CD4-positive, alpha-beta memory T cell (primary cell): Measurements from ENCODE around the gene KRT7. TPM values are rescaled to one million over a fixed set of nuclear protein-coding genes. Genes with fewer than 3 reads are reported as not detected.
A peak's percentile ranks its signal among the peaks of the same experiment; 100 is the strongest.

Experiments
- CTCF ChIA-PET: fragments of 350-600 bp; sonication (Branson Sonifier 250); formaldehyde crosslinking; loops from one replicate; lab custom pipeline; 2021; ENCODE audit warnings: inconsistent platforms; ENCODE audit not compliant: partially characterized antibody; lab: Charles Lee
- POLR2A ChIA-PET: fragments of 350-600 bp; sonication (Branson Sonifier 250); formaldehyde crosslinking; loops from one replicate; lab custom pipeline; 2021; ENCODE audit not compliant: partially characterized antibody; lab: Charles Lee
- DNase-seq, 5 donors: peaks; one replicate each; pipeline versions ENCODE4 v3.0.0 to v3.0.0-alpha.2; 2020 to 2022; ENCODE audit warnings: mixed read lengths in 1 of 5
- H3K27ac ChIP-seq: one replicate; pipeline ENCODE4 v1.7.0; 2013; ENCODE audit warnings: low read depth, low read length
- H3K27me3 ChIP-seq: 2 replicates; pipeline ENCODE4 v1.7.0; 2013; ENCODE audit warnings: mild to moderate bottlenecking, low read length, moderate library complexity; ENCODE audit not compliant: insufficient read depth
- H3K36me3 ChIP-seq: 2 replicates; pipeline ENCODE4 v1.7.0; 2013; ENCODE audit warnings: mild to moderate bottlenecking, low read length, moderate library complexity; ENCODE audit not compliant: insufficient read depth
- H3K4me1 ChIP-seq: 2 replicates; pipeline ENCODE4 v1.7.0; 2013; ENCODE audit warnings: mild to moderate bottlenecking, low read length, moderate library complexity; ENCODE audit not compliant: insufficient read depth
- H3K4me3 ChIP-seq, 2 donors: one replicate each; pipeline ENCODE4 v1.7.0; 2013; ENCODE audit warnings: low read length in 2 of 2, mild to moderate bottlenecking in 1 of 2
- H3K9me3 ChIP-seq, 2 donors: one replicate each; pipeline ENCODE4 v1.7.0; 2013; ENCODE audit warnings: low read length in 2 of 2, control low read depth in 1 of 2; ENCODE audit not compliant: control insufficient read depth in 1 of 2
- H3K27ac Mint-ChIP-seq, 7 donors: one replicate each; pipeline ENCODE4 v1.8.0; 2020 to 2021; ENCODE audit warnings: mixed read lengths in 7 of 7, mild to moderate bottlenecking in 6 of 7, inconsistent platforms in 3 of 7, moderate library complexity in 3 of 7
- H3K27me3 Mint-ChIP-seq, 2 donors: one replicate each; pipeline ENCODE4 v1.8.0; 2020 to 2021; ENCODE audit warnings: mixed read lengths in 2 of 2
- H3K36me3 Mint-ChIP-seq, 2 donors: one replicate each; pipeline ENCODE4 v1.8.0; 2020 to 2021; ENCODE audit warnings: mixed read lengths in 2 of 2, inconsistent platforms in 1 of 2, mild to moderate bottlenecking in 1 of 2
- H3K4me1 Mint-ChIP-seq, 4 donors: one replicate each; pipeline ENCODE4 v1.8.0; 2020 to 2021; ENCODE audit warnings: mixed read lengths in 4 of 4, mild to moderate bottlenecking in 1 of 4
- H3K4me3 Mint-ChIP-seq, 8 donors: one replicate each; pipeline ENCODE4 v1.8.0; 2020 to 2021; ENCODE audit warnings: mixed read lengths in 8 of 8, mild to moderate bottlenecking in 7 of 8, moderate library complexity in 6 of 8, inconsistent platforms in 3 of 8
- H3K9me3 Mint-ChIP-seq, 8 donors: one replicate each; pipeline ENCODE4 v1.8.0; 2020 to 2021; ENCODE audit warnings: mixed read lengths in 8 of 8, mild to moderate bottlenecking in 5 of 8, inconsistent platforms in 3 of 8, moderate library complexity in 1 of 8
- intact Hi-C: fragments of 100-400 bp; cut with micrococcal nuclease; formaldehyde crosslinking; loops from one replicate; pipeline ENCODE4 v1.15.1; 2023
- polyA plus RNA-seq, 2 donors: library from polyadenylated mRNA; unstranded; fragments of 300-500 nt; fragmentation: Illumina TruSeq; gene quantifications; one replicate each; pipeline ENCODE4 v1.2.3, GENCODE V29; 2021
- total RNA-seq, 2 experiments: library from RNA; stranded (reverse); gene quantifications; one replicate each; pipeline ENCODE4 v1.2.3, GENCODE V29; 2021

The KRT7 gene
- total and polyA plus RNA-seq, 4 experiments from 2014 or later = not detected

DNA sequence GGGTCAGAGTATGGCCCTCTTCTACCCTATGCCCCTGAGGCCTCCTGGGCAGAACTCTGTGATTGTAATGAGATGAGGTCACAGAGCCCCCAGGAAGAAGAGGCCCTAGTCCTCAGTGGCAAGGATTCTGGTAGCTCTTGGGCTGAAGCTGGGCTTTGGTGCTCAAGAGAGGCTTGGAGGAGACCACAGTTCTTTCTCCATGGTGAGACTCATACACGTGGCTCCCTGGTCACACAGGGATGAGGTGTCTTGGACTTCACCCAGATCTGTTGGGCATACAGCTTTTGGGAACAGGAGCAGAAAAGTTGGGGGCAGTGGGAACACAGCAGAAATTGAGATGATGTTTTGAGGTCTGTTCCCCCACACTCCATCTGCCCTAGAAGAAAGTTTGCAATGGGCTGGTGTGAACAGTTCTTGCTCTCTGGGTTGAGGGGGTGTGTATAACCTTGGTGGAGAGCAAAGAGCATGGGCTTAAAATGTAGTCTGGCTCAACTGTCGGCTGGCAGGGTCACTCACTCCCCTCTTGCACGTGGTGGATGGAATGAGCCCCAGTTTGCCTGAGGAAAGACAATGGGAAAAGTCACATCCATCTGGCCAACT is 41.6 kb downstream of the KRT7 start, which contains the start of gene KRT86:
TSS of gene KRT86 (plus strand) at position 125 of the 600 bp plus-strand sequence. CDS start 27,272 bp downstream, outside the sequence.
- Mint-ChIP-seq H3K27me3 (peaks cover 16 to 17% of the 10 kb centered on the region in 2 donors), H3K9me3 (no peaks in the 10 kb centered on the region), H3K4me1 (peaks cover 3 to 5% (median 3%) of the 10 kb centered on the region in 4 donors), H3K4me3 (no peak within 1 kb of the TSS), H3K36me3 (no peaks in the 10 kb centered on the region), H3K27ac (no peak within 1 kb of the TSS)
- Histone ChIP-seq H3K4me1 (no peaks in the 10 kb centered on the region), H3K27ac (no peak within 1 kb of the TSS), H3K36me3 (no peaks in the 10 kb centered on the region), H3K4me3 (no peak within 1 kb of the TSS), H3K9me3 (no peaks in the 10 kb centered on the region), H3K27me3 (peaks cover 4% of the 10 kb centered on the region)
- CTCF ChIA-PET = interaction anchor here (0.6 to 2.3 kb wide), 3 partner anchors 10 to 296 kb away, joined by 3 to 5 read pairs (median 4); no protein-coding TSS in a partner anchor
- POLR2A ChIA-PET = no interaction called here
- no peak for DNase-seq
- intact Hi-C loops = loop anchor here (5.0 kb wide), 1 partner anchor 53 kb away; no protein-coding TSS in a partner anchor

DNA sequence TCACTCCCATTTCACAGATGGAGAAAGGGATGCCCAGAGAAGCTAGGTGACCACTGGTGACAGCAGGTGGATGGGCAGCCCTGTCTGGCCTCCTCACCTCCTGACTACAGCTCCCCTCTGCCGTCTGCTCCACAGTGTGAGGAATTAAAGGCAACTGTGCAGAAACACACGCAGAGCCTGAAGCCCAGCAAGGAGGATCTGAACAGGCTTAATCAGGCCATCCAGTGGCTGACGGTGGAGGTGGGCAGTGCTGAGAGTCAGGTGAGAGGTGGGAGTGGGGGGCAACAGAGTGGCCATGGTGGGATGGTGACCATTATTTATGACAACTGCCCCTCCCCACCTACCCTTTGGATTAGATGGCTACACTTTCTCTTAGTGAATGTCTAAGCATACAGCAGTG is 42.6 kb downstream of the KRT7 start:
- intact Hi-C loops = loop anchor here (5.0 kb wide), 1 partner anchor 52 kb away; no protein-coding TSS in a partner anchor

DNA sequence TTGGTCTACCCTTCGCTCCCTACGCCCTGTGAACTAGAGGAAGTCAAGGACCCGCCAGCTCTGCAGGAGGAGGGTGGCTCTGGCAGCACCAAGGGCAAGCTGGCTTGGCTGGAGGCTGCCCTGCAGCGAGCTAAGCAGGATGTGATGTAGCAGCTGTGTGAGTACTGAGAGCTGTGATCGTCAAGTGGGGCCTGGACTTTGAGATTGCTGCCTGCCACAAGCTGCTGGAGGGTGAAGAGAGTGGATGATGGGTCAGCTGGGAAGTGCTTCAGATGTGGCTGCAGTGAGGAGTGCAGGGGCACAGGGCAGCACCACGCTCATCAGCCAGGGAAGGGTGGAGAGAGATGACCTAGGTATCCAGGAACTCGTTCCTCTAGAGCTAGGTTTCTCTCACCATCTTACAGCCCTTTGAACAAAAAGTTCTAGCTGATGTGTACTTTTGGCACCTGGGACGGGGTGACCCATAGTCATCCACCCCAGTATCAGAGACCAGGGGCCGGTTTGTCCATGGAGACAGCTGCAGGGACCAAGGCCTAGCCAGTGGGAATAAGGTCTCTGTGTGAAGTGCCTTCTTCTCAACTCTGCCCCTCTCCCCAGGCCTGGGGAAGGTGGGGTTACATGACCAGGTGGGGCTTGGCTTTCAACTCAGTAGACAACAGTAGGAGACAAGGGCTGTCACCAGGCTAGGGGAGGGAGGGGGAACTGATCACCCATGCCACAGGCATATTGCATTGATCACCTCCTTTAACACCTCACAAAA is 44.6 kb downstream of the KRT7 start:
- H3K36me3 Mint-ChIP-seq = no peaks in the 10 kb centered on the region
- Histone ChIP-seq H3K9me3 (no peaks in the 10 kb centered on the region), H3K4me3 (no peak overlapping the region), H3K27ac (no peak overlapping the region), H3K4me1 (no peaks in the 10 kb centered on the region), H3K36me3 (no peaks in the 10 kb centered on the region), H3K27me3 (no peaks in the 10 kb centered on the region)
- no peak overlapping the region for H3K27ac Mint-ChIP-seq
- intact Hi-C loops = loop anchor here (2.0 to 5.0 kb wide), 2 partner anchors 50 to 121 kb away; no protein-coding TSS in a partner anchor
- ChIA-PET CTCF (interaction anchor here (0.7 to 7.5 kb wide), 18 partner anchors 9 to 120 kb away, joined by 3 to 77 read pairs (median 6); no protein-coding TSS in a partner anchor), POLR2A (no interaction called here)
- peaks cover 3 to 5% (median 3%) of the 10 kb centered on the region in 4 donors for H3K4me1 Mint-ChIP-seq
- peaks cover 9 to 11% of the 10 kb centered on the region in 2 donors for H3K27me3 Mint-ChIP-seq
- DNase-seq = no peak
- no peak overlapping the region for H3K4me3 Mint-ChIP-seq
- H3K9me3 Mint-ChIP-seq = no peaks in the 10 kb centered on the region

More for the DNA sequence above, 42.6 kb downstream of the KRT7 start:
- Mint-ChIP-seq H3K27ac (peak overlapping the region in 1 of 7 donors; percentile 7), H3K4me1 (peaks cover 3 to 5% (median 3%) of the 10 kb centered on the region in 4 donors), H3K9me3 (no peaks in the 10 kb centered on the region), H3K36me3 (no peaks in the 10 kb centered on the region), H3K4me3 (no peak overlapping the region), H3K27me3 (peaks cover 13 to 15% of the 10 kb centered on the region in 2 donors)
- H3K36me3 ChIP-seq = no peaks in the 10 kb centered on the region
- peaks cover 4% of the 10 kb centered on the region for H3K27me3 ChIP-seq
- no peak overlapping the region for H3K27ac ChIP-seq
- ChIA-PET POLR2A (no interaction called here), CTCF (interaction anchor here (1.4 to 7.5 kb wide), 3 partner anchors 8 to 116 kb away, joined by 3 to 77 read pairs (median 5); no protein-coding TSS in a partner anchor)
- no peak overlapping the region for H3K4me3 ChIP-seq
- H3K9me3 ChIP-seq = no peaks in the 10 kb centered on the region
- H3K4me1 ChIP-seq = no peaks in the 10 kb centered on the region
- no peak for DNase-seq

DNA sequence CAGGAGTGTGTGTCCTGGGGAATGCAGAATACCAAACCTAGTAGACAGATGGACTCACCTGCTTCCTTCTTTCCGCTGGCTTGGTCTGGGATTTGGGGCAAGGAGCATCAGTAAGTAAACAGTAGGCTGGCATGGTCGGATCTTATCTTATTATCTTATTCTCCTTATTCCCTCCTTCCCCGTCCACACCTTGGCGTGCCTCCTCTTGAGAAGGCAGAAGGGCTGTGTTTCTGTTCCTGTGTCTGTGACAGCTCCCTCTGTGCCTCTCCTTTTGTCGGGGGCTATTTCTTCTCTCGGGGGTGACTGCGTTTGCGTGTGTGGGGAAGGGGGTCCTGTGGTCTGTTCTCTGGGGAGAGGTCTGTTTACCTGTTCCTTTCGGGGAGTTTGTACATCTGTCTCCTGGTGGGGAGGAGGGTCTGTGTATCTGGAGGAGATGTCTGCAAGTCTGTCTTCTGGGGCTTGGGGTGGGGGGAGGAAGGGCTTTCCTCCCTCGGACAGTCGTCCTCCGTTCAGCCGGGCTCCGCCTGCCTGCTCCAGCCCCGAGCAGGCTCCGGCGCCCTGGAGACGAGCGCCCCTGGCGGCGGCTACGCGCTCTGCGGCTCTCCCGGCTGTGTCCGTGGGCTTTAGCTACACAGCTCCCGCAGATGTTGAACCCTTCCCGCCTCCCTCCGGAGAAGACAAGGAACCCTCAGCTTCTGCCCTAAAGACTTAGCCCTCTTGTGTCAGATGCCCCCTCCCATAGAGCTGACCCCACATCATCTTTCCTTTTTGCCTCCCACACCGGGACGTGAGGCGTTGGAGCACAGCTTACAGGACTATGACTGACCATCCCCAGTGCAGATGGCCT is 45.8 kb downstream of the KRT7 start:
- Histone ChIP-seq H3K27ac (no peak overlapping the region), H3K4me3 (no peak overlapping the region), H3K9me3 (no peaks in the 10 kb centered on the region), H3K36me3 (no peaks in the 10 kb centered on the region), H3K4me1 (no peaks in the 10 kb centered on the region), H3K27me3 (no peaks in the 10 kb centered on the region)
- H3K27me3 Mint-ChIP-seq = peaks cover 8 to 13% of the 10 kb centered on the region in 2 donors
- H3K4me3 Mint-ChIP-seq = peak overlapping the region in 5 of 8 donors; percentile 6 to 55 (median 44)
- intact Hi-C loops = loop anchor here (2.0 to 5.0 kb wide), 2 partner anchors 49 to 122 kb away; no protein-coding TSS in a partner anchor
- no peak overlapping the region for H3K27ac Mint-ChIP-seq
- ChIA-PET CTCF (interaction anchor here (0.6 to 7.5 kb wide), 35 partner anchors 8 to 136 kb away, joined by 3 to 77 read pairs (median 4); partner anchors contain the start of genes KRT80 and KRT83), POLR2A (no interaction called here)
- H3K9me3 Mint-ChIP-seq = no peaks in the 10 kb centered on the region
- peak; percentile 44 to 60 (median 55) for DNase-seq
- peaks cover 3 to 5% (median 3%) of the 10 kb centered on the region in 4 donors for H3K4me1 Mint-ChIP-seq
- H3K36me3 Mint-ChIP-seq = no peaks in the 10 kb centered on the region

DNA sequence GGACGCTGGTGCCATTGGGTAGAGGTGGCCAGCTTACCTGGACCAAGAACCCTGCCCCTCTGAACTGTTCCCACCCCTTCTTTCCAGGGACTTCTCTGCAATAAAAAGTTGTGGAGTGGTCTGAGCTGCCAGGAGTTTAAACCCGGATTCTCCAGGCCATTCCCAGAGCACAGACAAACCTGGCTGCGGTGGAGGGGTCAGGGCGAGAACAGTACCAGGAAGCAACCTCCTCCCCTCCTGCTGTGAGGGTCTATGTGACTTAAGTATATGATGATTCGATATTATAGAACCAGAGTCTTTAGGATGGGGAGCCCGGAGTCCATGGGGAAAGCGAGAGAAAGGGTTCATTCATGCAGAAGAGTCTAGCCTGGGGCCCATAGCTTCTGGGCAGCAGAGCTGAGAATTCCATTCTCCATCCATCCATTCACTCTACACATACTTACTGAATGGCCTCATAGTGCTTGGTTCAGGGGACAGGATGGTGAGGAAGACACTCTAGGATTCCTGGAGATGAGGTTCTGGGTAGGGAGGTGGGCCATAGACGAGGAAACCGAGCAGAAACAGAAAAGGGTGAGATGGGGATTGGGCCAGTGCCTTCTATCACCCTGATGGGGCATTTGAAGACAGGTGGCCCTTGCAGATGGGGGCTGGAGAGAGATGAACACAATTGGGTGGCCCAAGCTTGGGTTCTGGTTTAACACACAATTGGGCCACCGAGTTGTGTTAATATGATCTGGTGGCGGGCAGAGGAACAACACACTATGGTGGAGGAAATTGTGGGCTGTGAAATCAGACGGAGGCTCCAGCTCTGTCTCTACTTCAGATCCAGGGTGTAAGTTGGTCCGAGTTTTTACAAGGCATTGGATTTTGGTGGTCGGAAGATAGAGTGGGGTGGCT is 46.6 kb downstream of the KRT7 start:
- H3K27ac Mint-ChIP-seq = no peak overlapping the region
- no peak for DNase-seq
- H3K4me3 Mint-ChIP-seq = peak overlapping the region in 1 of 8 donors; percentile 17
- Histone ChIP-seq H3K36me3 (no peaks in the 10 kb centered on the region), H3K4me3 (no peak overlapping the region), H3K27ac (no peak overlapping the region), H3K9me3 (no peaks in the 10 kb centered on the region), H3K27me3 (no peaks in the 10 kb centered on the region), H3K4me1 (no peaks in the 10 kb centered on the region)
- ChIA-PET CTCF (interaction anchor here (0.6 to 7.5 kb wide), 32 partner anchors 12 to 137 kb away, joined by 3 to 77 read pairs (median 4); partner anchors contain the start of genes KRT80 and KRT83), POLR2A (no interaction called here)
- H3K36me3 Mint-ChIP-seq = no peaks in the 10 kb centered on the region
- H3K4me1 Mint-ChIP-seq = peaks cover 3 to 5% (median 3%) of the 10 kb centered on the region in 4 donors
- intact Hi-C loops = loop anchor here (2.0 to 5.0 kb wide), 2 partner anchors 48 to 123 kb away; no protein-coding TSS in a partner anchor
- H3K27me3 Mint-ChIP-seq = peaks cover 8 to 13% of the 10 kb centered on the region in 2 donors
- no peaks in the 10 kb centered on the region for H3K9me3 Mint-ChIP-seq

DNA sequence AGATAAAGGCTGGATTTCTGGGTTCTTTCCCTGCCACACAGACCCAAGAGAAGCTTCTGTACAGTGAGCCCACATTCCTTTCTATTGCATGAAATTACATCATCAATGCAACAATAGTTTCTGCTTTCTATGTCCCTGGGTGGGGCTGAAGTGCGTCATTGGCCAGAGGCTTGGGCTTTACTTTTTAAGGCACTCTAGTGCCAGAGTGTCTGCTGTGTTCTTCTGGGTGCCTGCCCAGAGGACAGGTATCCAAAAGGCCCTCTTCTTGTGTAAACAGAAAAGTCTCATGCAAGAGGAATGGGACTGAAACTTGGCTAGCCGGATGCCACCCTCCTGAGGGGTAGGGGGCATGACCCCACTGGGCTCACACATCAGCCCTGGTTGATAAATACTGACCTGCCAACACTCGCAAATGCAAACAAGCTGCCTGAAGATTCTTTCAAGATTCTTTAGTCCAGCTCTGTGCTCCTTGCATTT is 47.3 kb downstream of the KRT7 start:
- Mint-ChIP-seq H3K27ac (no peak overlapping the region), H3K9me3 (no peaks in the 10 kb centered on the region), H3K27me3 (peaks cover 8 to 13% of the 10 kb centered on the region in 2 donors), H3K36me3 (no peaks in the 10 kb centered on the region), H3K4me3 (no peak overlapping the region), H3K4me1 (peaks cover 3 to 5% (median 3%) of the 10 kb centered on the region in 4 donors)
- no peak overlapping the region for H3K4me3 ChIP-seq
- H3K4me1 ChIP-seq = no peaks in the 10 kb centered on the region
- intact Hi-C loops = no loop called here
- POLR2A ChIA-PET = no interaction called here
- no peak overlapping the region for H3K27ac ChIP-seq
- CTCF ChIA-PET = interaction anchor here (0.6 to 7.5 kb wide), 9 partner anchors 12 to 125 kb away, joined by 3 to 77 read pairs (median 20); no protein-coding TSS in a partner anchor
- no peaks in the 10 kb centered on the region for H3K27me3 ChIP-seq
- H3K9me3 ChIP-seq = no peaks in the 10 kb centered on the region
- H3K36me3 ChIP-seq = no peaks in the 10 kb centered on the region
- no peak for DNase-seq
